OCI-LY7 (cell line): ENCODE results near the gene C1orf50. TPM values are rescaled to one million over a fixed set of nuclear protein-coding genes. Genes with fewer than 3 reads are reported as not detected.

Experiments used
- BruUV-seq: library from RNA; stranded (reverse); fragments of 400-500 nt; replicated peaks from 2 replicates; lab custom pipeline; 2021; lab: Mats Ljungman, UMichigan
- CTCF ChIA-PET: fragments of 300-600 bp; sonication (Branson Sonifier 250); formaldehyde crosslinking; loops from one replicate; lab custom pipeline; 2022; ENCODE audit warnings: antibody characterized with exemption; ENCODE audit not compliant: unreplicated experiment; lab: Charles Lee
- POLR2A ChIA-PET: fragments of 300-600 bp; sonication (Branson Sonifier 250); formaldehyde crosslinking; loops from one replicate; lab custom pipeline; 2022; ENCODE audit warnings: antibody characterized with exemption; lab: Charles Lee
- DNase-seq: peaks from one replicate; pipeline ENCODE4 v3.0.0-alpha.2; 2015; ENCODE audit warnings: low spot score
- H2AFZ ChIP-seq: fragments of 200-600 bp; sonication (generic), shearing (Covaris generic); 2 replicates; pipeline ENCODE4 v1.6.1; 2014; ENCODE audit warnings: mild to moderate bottlenecking, antibody characterized with exemption, low read length, moderate library complexity
- H3K27ac ChIP-seq: fragments of 200-600 bp; sonication (generic); 2 replicates; pipeline ENCODE4 v1.5.1; 2014; ENCODE audit warnings: mixed run types, low read depth, mild to moderate bottlenecking, moderate library complexity, low read length, inconsistent platforms; ENCODE audit not compliant: poor library complexity, severe bottlenecking
- H3K36me3 ChIP-seq: fragments of 200-600 bp; sonication (generic); 2 replicates; pipeline ENCODE4 v1.6.1; 2014; ENCODE audit warnings: mild to moderate bottlenecking, antibody characterized with exemption, low read length, moderate library complexity, mixed read lengths; ENCODE audit not compliant: insufficient read depth
- H3K4me1 ChIP-seq: fragments of 200-600 bp; sonication (generic); 2 replicates; pipeline ENCODE4 v1.5.1; 2014; ENCODE audit warnings: mild to moderate bottlenecking, low read length; ENCODE audit not compliant: insufficient read depth, poor library complexity, severe bottlenecking
- H3K4me2 ChIP-seq: fragments of 200-600 bp; sonication (generic); 2 replicates; pipeline ENCODE4 v1.6.1; 2014; ENCODE audit warnings: mild to moderate bottlenecking, low read length
- H3K4me3 ChIP-seq: fragments of 200-600 bp; sonication (generic); 2 replicates; pipeline ENCODE4 v1.5.1; 2014; ENCODE audit warnings: mild to moderate bottlenecking, low read depth, low read length; ENCODE audit not compliant: poor library complexity, severe bottlenecking
- H3K79me2 ChIP-seq: fragments of 200-600 bp; sonication (generic); 2 replicates; pipeline ENCODE4 v1.6.1; 2016; ENCODE audit warnings: low read depth, mild to moderate bottlenecking, low read length, moderate library complexity, mixed read lengths; ENCODE audit not compliant: insufficient read depth
- H3K9me2 ChIP-seq: fragments of 200-600 bp; sonication (generic); 2 replicates; pipeline ENCODE4 v1.6.1; 2016; ENCODE audit warnings: mild to moderate bottlenecking, low read length, mixed read lengths; ENCODE audit not compliant: insufficient read depth
- H3K9me3 ChIP-seq: fragments of 200-600 bp; sonication (generic); 2 replicates; pipeline ENCODE4 v1.6.1; 2014; ENCODE audit warnings: mild to moderate bottlenecking, mixed run types, low read length, mixed read lengths
- H4K20me1 ChIP-seq: fragments of 200-600 bp; sonication (generic); 2 replicates; pipeline ENCODE4 v1.6.1; 2014; ENCODE audit warnings: mild to moderate bottlenecking, antibody characterized with exemption, low read length, moderate library complexity, mixed read lengths; ENCODE audit not compliant: insufficient read depth
- EZH2phosphoT487 ChIP-seq: fragments of 200-600 bp; sonication (generic); IDR thresholded peaks from 2 replicates; pipeline ENCODE4 v1.6.1; 2018; ENCODE audit warnings: low read depth, borderline replicate concordance, mild to moderate bottlenecking, mixed run types, antibody characterized with exemption, low read length, moderate library complexity, mixed read lengths
- intact Hi-C: fragments of 100-400 bp; cut with micrococcal nuclease; formaldehyde crosslinking; loops from one replicate; pipeline ENCODE4 v1.10.0; 2022; ENCODE audit not compliant: unreplicated experiment
- total RNA-seq, 2 experiments: library from RNA; depleted of rRNA in 1 of 2; stranded (reverse); fragments of >200 nt in 1 of 2; shearing (Covaris generic) in 1 of 2; gene quantifications; 2 replicates each; pipeline ENCODE4 v1.2.3, GENCODE V29; 2014 to 2022
- TF ChIP-seq, protein P1 (sequence below): fragments of 200-600 bp; sonication (generic); conservative IDR thresholded peaks from 2 replicates; pipeline ENCODE4 v1.5.1; 2014; ENCODE audit warnings: mild to moderate bottlenecking, antibody characterized with exemption, low read length, moderate library complexity, mixed read lengths

The C1orf50 gene
- total RNA-seq, 2 experiments from 2014 or later: 3.2 to 9.9 TPM

DNA sequence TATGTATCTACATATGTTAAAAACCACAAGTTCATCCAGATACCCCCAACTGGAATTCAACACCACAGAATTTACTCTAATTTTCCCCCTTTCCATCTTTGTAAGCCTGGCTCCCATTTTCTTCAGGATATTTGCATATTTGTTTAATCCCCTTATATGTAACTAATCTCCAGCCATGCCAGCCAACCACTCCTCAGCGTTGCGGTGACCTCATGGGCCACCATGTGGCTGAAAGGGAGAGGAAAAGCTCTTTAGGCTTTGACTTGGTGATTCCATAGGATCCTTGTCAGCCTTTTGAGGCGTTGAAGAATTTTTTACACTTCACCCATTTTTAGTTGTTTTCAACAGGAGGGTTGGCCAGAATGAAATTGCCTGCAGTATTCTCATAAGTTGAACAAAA, 37.0 kb upstream of the C1orf50 start:
- Histone ChIP-seq H3K9me2 (no peaks in the 10 kb centered on the region), H3K9me3 (no peaks in the 10 kb centered on the region), H3K79me2 (no peaks in the 10 kb centered on the region), H3K27ac (no peak overlapping the region), H3K4me2 (no peak overlapping the region), H3K4me1 (no peaks in the 10 kb centered on the region), H3K4me3 (no peak overlapping the region), H4K20me1 (no peaks in the 10 kb centered on the region), H2AFZ (no peak overlapping the region), H3K36me3 (no peaks in the 10 kb centered on the region)
- TF ChIP-seq EZH2phosphoT487: no peak
- TF ChIP-seq, protein P1, sequence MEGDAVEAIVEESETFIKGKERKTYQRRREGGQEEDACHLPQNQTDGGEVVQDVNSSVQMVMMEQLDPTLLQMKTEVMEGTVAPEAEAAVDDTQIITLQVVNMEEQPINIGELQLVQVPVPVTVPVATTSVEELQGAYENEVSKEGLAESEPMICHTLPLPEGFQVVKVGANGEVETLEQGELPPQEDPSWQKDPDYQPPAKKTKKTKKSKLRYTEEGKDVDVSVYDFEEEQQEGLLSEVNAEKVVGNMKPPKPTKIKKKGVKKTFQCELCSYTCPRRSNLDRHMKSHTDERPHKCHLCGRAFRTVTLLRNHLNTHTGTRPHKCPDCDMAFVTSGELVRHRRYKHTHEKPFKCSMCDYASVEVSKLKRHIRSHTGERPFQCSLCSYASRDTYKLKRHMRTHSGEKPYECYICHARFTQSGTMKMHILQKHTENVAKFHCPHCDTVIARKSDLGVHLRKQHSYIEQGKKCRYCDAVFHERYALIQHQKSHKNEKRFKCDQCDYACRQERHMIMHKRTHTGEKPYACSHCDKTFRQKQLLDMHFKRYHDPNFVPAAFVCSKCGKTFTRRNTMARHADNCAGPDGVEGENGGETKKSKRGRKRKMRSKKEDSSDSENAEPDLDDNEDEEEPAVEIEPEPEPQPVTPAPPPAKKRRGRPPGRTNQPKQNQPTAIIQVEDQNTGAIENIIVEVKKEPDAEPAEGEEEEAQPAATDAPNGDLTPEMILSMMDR: no peak
- intact Hi-C loops: no loop called here
- DNase-seq: no peak
- ChIA-PET CTCF (no interaction called here), POLR2A (no interaction called here)
- BruUV-seq: no TSS peak

DNA sequence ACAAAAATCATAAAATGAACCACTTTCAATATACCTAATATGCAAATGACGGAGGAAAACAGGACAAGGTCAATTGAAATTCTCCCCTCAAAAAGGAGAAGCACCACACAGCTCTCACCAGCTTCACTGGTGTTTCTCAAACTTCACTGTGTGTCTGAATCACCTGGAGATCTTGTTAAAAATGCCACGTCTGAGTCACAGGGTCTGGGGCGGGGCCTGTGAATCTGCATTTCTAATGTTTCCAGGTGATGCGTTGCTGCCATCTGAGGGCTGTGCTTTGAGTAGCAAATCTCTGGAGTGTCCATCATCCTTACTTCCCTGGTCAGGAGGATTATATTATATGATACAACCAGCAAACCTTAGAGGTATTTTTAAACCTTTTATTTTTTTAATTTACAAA, 36.1 kb upstream of the C1orf50 start:
- Histone ChIP-seq H3K9me2 (no peaks in the 10 kb centered on the region), H3K4me2 (no peak overlapping the region), H3K9me3 (no peaks in the 10 kb centered on the region), H3K4me1 (no peaks in the 10 kb centered on the region), H3K4me3 (no peak overlapping the region), H2AFZ (no peak overlapping the region), H3K79me2 (no peaks in the 10 kb centered on the region), H3K27ac (no peak overlapping the region), H3K36me3 (no peaks in the 10 kb centered on the region), H4K20me1 (no peaks in the 10 kb centered on the region)
- BruUV-seq: no TSS peak
- TF ChIP-seq EZH2phosphoT487: no peak
- TF ChIP-seq, protein P1: peak; percentile 56
- intact Hi-C loops: no loop called here
- peak; percentile 30 for DNase-seq
- ChIA-PET POLR2A (no interaction called here), CTCF (no interaction called here)

DNA sequence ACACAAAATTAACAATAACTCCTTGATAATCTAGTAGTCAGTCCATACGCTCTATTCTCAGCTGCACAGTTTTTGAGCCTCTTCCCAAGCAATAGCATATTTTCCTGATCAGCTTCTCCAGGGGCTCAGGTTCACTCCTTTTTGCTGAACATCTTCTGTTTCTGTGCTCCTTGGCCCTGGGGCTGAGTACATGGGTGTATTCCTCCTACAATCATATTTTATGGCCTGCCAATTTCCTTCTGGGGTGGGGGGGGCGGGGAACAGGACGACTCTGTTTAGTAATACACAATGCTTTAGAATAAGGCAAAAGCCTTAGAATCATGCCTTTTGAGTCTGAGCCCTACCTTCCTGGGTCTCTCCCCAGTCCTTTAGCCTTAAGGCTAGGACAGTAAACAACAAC, 35.5 kb upstream of the C1orf50 start:
- no peak overlapping the region for H2AFZ ChIP-seq
- no peaks in the 10 kb centered on the region for H3K36me3 ChIP-seq
- intact Hi-C loops: no loop called here
- BruUV-seq: no TSS peak
- H3K9me2 ChIP-seq: no peaks in the 10 kb centered on the region
- H3K79me2 ChIP-seq: no peaks in the 10 kb centered on the region
- TF ChIP-seq EZH2phosphoT487: no peak
- TF ChIP-seq, protein P1: no peak
- no peak overlapping the region for H3K4me2 ChIP-seq
- H3K27ac ChIP-seq: no peak overlapping the region
- H4K20me1 ChIP-seq: no peaks in the 10 kb centered on the region
- POLR2A ChIA-PET: interaction anchor here (0.5 kb wide), 1 partner anchor 9 kb away, joined by 3 read pairs; no protein-coding TSS in a partner anchor
- CTCF ChIA-PET: interaction anchor here (0.5 kb wide), 1 partner anchor 1185 kb away, joined by 4 read pairs; no protein-coding TSS in a partner anchor
- DNase-seq: no peak
- H3K4me1 ChIP-seq: peaks cover 1% of the 10 kb centered on the region
- no peaks in the 10 kb centered on the region for H3K9me3 ChIP-seq
- no peak overlapping the region for H3K4me3 ChIP-seq
